Measurements from ENCODE around the gene WFIKKN2.

- TF ChIP-seq CTCF (conservative IDR thresholded peaks at IDR 0.05; ENCODE audit: low read depth, low read length) (no peak), BHLHE40 (IDR thresholded peaks at IDR 0.05; ENCODE audit: low read depth, low read length) (no peak), POLR2A (IDR thresholded peaks at IDR 0.05; ENCODE audit: low read depth, low read length) (no peak), ELK1 (IDR thresholded peaks at IDR 0.05; ENCODE audit: borderline replicate concordance, low read depth, low read length) (no peak), MAFK (IDR thresholded peaks at IDR 0.05; ENCODE audit: low read depth, low read length) (no peak), USF2 (IDR thresholded peaks at IDR 0.05; ENCODE audit: low read depth, low read length) (no peak), MXI1 (IDR thresholded peaks at IDR 0.05; ENCODE audit: borderline replicate concordance, low read depth, low read length) (no peak), RCOR1 (IDR thresholded peaks at IDR 0.05; ENCODE audit: insufficient replicate concordance, low read length) (no peak), SMC3 (IDR thresholded peaks at IDR 0.05; ENCODE audit: low read depth, low read length) (no peak), CHD1 (IDR thresholded peaks at IDR 0.05; ENCODE audit: low read depth, low read length) (no peak)
Measured at GRCh38 chr17:50822550-50822949, 12.8 kb upstream of the WFIKKN2 start.

Measured in IMR-90 (cell line).